ENCODE results near the gene PCSK7. TPM values are rescaled to one million over a fixed set of nuclear protein-coding genes. Genes with fewer than 3 reads are reported as not detected.

Gene PCSK7
- total and polyA plus RNA-seq, 2 experiments from 2014 or later, result 31.7 to 46.6 TPM

DNA sequence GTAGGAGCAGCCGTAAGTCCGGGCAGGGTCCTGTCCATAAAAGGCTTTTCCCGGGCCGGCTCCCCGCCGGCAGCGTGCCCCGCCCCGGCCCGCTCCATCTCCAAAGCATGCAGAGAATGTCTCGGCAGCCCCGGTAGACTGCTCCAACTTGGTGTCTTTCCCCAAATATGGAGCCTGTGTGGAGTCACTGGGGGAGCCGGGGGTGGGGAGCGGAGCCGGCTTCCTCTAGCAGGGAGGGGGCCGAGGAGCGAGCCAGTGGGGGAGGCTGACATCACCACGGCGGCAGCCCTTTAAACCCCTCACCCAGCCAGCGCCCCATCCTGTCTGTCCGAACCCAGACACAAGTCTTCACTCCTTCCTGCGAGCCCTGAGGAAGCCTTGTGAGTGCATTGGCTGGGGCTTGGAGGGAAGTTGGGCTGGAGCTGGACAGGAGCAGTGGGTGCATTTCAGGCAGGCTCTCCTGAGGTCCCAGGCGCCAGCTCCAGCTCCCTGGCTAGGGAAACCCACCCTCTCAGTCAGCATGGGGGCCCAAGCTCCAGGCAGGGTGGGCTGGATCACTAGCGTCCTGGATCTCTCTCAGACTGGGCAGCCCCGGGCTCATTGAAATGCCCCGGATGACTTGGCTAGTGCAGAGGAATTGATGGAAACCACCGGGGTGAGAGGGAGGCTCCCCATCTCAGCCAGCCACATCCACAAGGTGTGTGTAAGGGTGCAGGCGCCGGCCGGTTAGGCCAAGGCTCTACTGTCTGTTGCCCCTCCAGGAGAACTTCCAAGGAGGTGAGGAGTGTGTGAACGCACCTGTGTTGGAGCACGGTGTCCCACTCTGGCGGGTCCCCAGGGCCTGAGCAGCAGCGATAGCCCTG lies 32.6 kb downstream of the PCSK7 start, which contains the start of gene TAGLN:
Gene TAGLN, plus strand, starts transcription at position 318 of the 863 bp plus-strand sequence. CDS start 3,644 bp downstream, outside the sequence.
- peak within 1 kb of the TSS; percentile 99 for H3K27ac ChIP-seq
- DNase-seq (ENCODE audit: low read depth in 1 of 2, low spot score in 1 of 2), result peak; percentile 91 to 97
- TF ChIP-seq, protein P1, sequence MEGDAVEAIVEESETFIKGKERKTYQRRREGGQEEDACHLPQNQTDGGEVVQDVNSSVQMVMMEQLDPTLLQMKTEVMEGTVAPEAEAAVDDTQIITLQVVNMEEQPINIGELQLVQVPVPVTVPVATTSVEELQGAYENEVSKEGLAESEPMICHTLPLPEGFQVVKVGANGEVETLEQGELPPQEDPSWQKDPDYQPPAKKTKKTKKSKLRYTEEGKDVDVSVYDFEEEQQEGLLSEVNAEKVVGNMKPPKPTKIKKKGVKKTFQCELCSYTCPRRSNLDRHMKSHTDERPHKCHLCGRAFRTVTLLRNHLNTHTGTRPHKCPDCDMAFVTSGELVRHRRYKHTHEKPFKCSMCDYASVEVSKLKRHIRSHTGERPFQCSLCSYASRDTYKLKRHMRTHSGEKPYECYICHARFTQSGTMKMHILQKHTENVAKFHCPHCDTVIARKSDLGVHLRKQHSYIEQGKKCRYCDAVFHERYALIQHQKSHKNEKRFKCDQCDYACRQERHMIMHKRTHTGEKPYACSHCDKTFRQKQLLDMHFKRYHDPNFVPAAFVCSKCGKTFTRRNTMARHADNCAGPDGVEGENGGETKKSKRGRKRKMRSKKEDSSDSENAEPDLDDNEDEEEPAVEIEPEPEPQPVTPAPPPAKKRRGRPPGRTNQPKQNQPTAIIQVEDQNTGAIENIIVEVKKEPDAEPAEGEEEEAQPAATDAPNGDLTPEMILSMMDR (IDR thresholded peaks at IDR 0.05; ENCODE audit: low read depth, low read length), result no peak
- peaks cover 25% of the 10 kb centered on the region for H3K4me1 ChIP-seq (ENCODE audit: low read depth)
- H3K4me3 ChIP-seq, result peak within 1 kb of the TSS; percentile 11
- no peaks in the 10 kb centered on the region for H3K9me3 ChIP-seq (ENCODE audit: low read depth)
- no peaks in the 10 kb centered on the region for H3K27me3 ChIP-seq
- H3K36me3 ChIP-seq, result peaks cover 6% of the 10 kb centered on the region

DNA sequence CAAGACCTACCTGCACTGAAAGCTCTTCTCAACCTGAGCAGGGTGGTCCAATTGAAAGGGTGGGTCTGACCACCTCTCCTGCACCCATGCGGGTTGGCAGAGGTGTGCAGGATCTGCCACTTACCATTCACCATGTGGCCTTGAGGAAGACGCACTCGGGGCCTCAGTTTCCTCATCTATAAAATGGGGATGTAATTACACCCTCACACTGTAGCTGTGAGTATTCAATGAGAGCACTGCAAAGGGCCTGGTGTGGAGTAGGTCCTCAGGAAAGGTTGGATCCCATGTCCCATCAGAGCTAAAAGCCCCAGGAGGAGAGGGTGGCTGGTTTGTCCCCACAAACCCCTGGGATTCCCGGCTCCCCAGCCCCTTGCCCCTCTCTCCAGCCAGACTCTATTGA lies 33.3 kb downstream of the PCSK7 start:
- Histone ChIP-seq H3K27me3 (no peaks in the 10 kb centered on the region), H3K27ac (peak overlapping the region; percentile 99), H3K4me1 (ENCODE audit: low read depth) (peaks cover 25% of the 10 kb centered on the region), H3K4me3 (no peak overlapping the region), H3K9me3 (ENCODE audit: low read depth) (no peaks in the 10 kb centered on the region), H3K36me3 (peaks cover 3% of the 10 kb centered on the region)
- no peak for DNase-seq (ENCODE audit: low read depth in 1 of 2, low spot score in 1 of 2)
- TF ChIP-seq, protein P1 (IDR thresholded peaks at IDR 0.05; ENCODE audit: low read depth, low read length), result no peak

DNA sequence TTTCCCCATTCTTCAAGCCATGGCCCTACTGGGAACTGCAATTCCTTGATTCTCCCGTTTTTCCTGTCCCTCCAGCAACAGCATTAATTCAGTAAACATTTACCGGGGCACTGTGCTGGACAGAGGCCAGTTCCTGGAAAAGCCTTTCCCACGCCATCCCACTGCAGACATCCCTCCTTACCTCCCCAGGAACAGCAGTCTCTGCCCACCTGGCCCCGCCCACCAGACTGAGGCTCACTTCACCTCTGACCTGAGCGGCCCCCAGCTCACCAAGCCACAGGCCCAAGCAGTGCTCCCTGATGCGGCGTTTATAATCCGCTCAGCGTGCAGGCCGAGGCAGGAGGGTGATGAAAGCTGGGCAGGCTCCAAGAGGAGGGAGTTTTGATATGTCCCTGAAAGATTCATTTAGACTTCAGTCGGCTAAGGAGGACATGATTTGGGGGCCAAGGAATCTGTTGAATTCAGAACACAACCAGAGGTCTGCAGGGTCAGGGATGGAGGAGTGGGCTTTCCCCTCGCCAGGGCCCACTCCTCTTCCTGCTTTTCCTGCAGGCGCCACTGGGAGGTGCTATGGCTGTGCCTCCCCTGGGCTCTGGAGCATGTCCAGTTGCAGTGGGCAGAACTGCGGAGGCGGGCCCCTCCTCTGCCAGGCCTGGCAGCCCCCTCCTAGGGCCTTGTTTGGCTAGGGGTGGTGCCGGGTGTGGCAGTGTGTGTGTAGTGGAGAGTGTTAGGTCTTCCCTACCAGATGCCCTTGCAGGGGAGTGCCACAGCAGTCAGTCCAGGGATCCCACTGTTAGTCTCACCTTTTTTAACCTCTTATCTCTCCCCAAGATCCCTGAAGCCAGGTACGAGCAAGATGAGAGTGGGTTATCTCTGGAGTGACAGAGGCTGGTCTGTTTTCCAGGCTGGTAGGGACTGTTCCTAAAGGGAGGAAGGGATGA lies 34.1 kb downstream of the PCSK7 start:
- TF ChIP-seq, protein P1 (IDR thresholded peaks at IDR 0.05; ENCODE audit: low read depth, low read length), result peak; percentile 80
- DNase-seq (ENCODE audit: low read depth in 1 of 2, low spot score in 1 of 2), result peak; percentile 60 to 79
- Histone ChIP-seq H3K27ac (peak overlapping the region; percentile 99), H3K36me3 (peaks cover 3% of the 10 kb centered on the region), H3K4me1 (ENCODE audit: low read depth) (peaks cover 25% of the 10 kb centered on the region), H3K4me3 (no peak overlapping the region), H3K27me3 (no peaks in the 10 kb centered on the region), H3K9me3 (ENCODE audit: low read depth) (no peaks in the 10 kb centered on the region)

DNA sequence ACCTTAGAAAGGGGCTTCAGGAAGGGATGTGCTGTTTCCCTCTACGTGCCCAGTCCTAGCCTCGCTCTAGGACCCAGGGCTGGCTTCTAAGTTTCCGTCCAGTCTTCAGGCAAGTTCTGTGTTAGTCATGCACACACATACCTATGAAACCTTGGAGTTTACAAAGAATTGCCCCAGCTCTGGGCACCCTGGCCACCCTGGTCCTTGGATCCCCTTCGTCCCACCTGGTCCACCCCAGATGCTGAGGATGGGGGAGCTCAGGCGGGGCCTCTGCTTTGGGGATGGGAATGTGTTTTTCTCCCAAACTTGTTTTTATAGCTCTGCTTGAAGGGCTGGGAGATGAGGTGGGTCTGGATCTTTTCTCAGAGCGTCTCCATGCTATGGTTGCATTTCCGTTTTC lies 34.9 kb downstream of the PCSK7 start:
- H3K27ac ChIP-seq, result no peak overlapping the region
- DNase-seq (ENCODE audit: low read depth in 1 of 2, low spot score in 1 of 2), result no peak
- H3K27me3 ChIP-seq, result no peaks in the 10 kb centered on the region
- H3K4me1 ChIP-seq (ENCODE audit: low read depth), result peaks cover 25% of the 10 kb centered on the region
- TF ChIP-seq, protein P1 (IDR thresholded peaks at IDR 0.05; ENCODE audit: low read depth, low read length), result no peak
- H3K9me3 ChIP-seq (ENCODE audit: low read depth), result no peaks in the 10 kb centered on the region
- no peak overlapping the region for H3K4me3 ChIP-seq
- peaks cover 3% of the 10 kb centered on the region for H3K36me3 ChIP-seq

DNA sequence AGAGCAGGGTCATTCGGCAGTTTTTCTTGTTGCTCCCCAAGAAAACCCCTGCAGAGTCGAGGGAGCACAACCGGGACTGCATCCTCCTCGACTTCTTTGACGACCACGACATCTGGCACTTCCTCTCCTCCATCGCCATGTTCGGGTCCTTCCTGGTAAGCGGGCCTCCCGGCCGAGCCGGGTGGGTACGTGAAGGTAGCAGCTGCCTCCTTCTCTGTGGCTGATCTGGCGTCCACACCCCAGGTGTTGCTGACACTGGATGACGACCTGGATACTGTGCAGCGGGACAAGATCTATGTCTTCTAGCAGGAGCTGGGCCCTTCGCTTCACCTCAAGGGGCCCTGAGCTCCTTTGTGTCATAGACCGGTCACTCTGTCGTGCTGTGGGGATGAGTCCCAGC lies 36.1 kb downstream of the PCSK7 start:
- TF ChIP-seq, protein P1 (IDR thresholded peaks at IDR 0.05; ENCODE audit: low read depth, low read length), result no peak
- H3K36me3 ChIP-seq, result peaks cover 3% of the 10 kb centered on the region
- no peak for DNase-seq (ENCODE audit: low read depth in 1 of 2, low spot score in 1 of 2)
- H3K27ac ChIP-seq, result no peak overlapping the region
- peaks cover 24% of the 10 kb centered on the region for H3K4me1 ChIP-seq (ENCODE audit: low read depth)
- no peaks in the 10 kb centered on the region for H3K9me3 ChIP-seq (ENCODE audit: low read depth)
- H3K27me3 ChIP-seq, result no peaks in the 10 kb centered on the region
- H3K4me3 ChIP-seq, result no peak overlapping the region
